Panc1 (cell line): ENCODE measurements around the gene U2AF1L4.

Experiments used
- POLR2AphosphoS5 ChIP-seq: IDR thresholded peaks from 2 replicates; pipeline ENCODE4 v1.6.1; 2012; ENCODE audit warnings: mild to moderate bottlenecking, low read depth, low read length, moderate library complexity
- TF ChIP-seq, protein P1 (sequence below): fragments of 450-650 bp; IDR thresholded peaks from 2 replicates; pipeline ENCODE4 v1.5.1; 2017; ENCODE audit warnings: mild to moderate bottlenecking
- TF ChIP-seq, protein P2 (sequence below), 2 experiments: IDR thresholded peaks; 2 replicates each; pipeline ENCODE4 v1.6.1; 2011 to 2012; ENCODE audit warnings: low read depth in 2 of 2, control low read depth in 1 of 2, low read length in 1 of 2, mild to moderate bottlenecking in 1 of 2, moderate library complexity in 1 of 2; ENCODE audit not compliant: insufficient read depth in 1 of 2

DNA sequence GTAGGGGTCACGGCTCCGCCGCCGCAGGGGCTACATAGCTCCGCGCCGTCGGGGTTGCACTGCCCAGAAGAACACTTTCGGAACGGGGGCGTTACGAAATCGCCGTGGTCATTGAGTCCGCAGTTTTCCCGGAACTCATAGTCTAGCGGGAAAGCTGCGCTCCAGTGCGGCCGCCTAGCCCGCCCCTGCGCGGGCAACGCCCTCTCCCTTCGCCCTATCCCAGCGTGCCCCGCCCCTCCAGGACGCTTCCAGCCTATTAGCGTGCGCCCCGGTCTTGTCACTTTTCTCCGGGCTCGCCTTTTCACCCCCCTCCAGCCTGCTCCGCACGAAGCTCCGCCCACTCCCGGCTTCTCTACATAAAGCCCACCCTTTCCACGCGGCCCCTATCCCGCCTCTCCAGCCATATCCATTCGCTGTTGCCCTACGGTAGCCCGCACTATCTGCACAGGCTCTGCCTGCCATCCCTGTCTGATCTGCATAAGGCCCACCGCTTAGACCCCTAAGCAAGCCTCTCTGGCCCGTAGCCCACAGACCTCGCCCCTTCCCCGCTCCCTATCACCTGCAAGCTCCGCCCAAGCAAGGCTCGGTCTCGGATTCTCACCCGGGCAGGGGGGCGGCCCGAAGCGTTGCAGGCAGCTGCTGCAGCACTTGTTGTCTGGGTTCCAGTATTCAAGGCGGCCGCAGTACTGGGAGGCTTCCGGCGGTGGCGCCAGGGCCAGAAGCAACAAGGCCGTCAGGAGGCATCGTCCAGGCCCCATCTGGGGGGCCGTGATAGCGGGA, 4.6 kb downstream of the U2AF1L4 start:
- TF ChIP-seq, protein P1, sequence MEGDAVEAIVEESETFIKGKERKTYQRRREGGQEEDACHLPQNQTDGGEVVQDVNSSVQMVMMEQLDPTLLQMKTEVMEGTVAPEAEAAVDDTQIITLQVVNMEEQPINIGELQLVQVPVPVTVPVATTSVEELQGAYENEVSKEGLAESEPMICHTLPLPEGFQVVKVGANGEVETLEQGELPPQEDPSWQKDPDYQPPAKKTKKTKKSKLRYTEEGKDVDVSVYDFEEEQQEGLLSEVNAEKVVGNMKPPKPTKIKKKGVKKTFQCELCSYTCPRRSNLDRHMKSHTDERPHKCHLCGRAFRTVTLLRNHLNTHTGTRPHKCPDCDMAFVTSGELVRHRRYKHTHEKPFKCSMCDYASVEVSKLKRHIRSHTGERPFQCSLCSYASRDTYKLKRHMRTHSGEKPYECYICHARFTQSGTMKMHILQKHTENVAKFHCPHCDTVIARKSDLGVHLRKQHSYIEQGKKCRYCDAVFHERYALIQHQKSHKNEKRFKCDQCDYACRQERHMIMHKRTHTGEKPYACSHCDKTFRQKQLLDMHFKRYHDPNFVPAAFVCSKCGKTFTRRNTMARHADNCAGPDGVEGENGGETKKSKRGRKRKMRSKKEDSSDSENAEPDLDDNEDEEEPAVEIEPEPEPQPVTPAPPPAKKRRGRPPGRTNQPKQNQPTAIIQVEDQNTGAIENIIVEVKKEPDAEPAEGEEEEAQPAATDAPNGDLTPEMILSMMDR, result no peak; the same call in 1 of the 2 replicates
- TF ChIP-seq POLR2AphosphoS5, result peak; percentile 42
- TF ChIP-seq, protein P2, sequence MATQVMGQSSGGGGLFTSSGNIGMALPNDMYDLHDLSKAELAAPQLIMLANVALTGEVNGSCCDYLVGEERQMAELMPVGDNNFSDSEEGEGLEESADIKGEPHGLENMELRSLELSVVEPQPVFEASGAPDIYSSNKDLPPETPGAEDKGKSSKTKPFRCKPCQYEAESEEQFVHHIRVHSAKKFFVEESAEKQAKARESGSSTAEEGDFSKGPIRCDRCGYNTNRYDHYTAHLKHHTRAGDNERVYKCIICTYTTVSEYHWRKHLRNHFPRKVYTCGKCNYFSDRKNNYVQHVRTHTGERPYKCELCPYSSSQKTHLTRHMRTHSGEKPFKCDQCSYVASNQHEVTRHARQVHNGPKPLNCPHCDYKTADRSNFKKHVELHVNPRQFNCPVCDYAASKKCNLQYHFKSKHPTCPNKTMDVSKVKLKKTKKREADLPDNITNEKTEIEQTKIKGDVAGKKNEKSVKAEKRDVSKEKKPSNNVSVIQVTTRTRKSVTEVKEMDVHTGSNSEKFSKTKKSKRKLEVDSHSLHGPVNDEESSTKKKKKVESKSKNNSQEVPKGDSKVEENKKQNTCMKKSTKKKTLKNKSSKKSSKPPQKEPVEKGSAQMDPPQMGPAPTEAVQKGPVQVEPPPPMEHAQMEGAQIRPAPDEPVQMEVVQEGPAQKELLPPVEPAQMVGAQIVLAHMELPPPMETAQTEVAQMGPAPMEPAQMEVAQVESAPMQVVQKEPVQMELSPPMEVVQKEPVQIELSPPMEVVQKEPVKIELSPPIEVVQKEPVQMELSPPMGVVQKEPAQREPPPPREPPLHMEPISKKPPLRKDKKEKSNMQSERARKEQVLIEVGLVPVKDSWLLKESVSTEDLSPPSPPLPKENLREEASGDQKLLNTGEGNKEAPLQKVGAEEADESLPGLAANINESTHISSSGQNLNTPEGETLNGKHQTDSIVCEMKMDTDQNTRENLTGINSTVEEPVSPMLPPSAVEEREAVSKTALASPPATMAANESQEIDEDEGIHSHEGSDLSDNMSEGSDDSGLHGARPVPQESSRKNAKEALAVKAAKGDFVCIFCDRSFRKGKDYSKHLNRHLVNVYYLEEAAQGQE (IDR thresholded peaks at IDR 0.05; ENCODE audit: insufficient read depth in 1 of 2, low read depth in 2 of 2, low read length in 1 of 2), result peak in 1 of 2 experiments; percentile 18; a peak in 1 of 4 replicates
